HG02798 (cell line): ENCODE measurements around the gene TMEM183A.
"Not testable (repeated sequence)": the region's sequence is repeated elsewhere in the genome, so short reads cannot be mapped to it uniquely, and the experiment has no call there.

Source experiments
- ATAC-seq: cut with Tn5 transposase; IDR thresholded peaks from one replicate; pipeline ENCODE4 v1.9.1; 2021; ENCODE audit warnings: mild to moderate bottlenecking; ENCODE audit not compliant: unreplicated experiment, poor library complexity

Gene TMEM183A

GRCh38 chr1:202986120-202986519, 21.1 kb upstream of the TMEM183A start:
- not testable (repeated sequence) for ATAC-seq

GRCh38 chr1:202987255-202987654, 19.9 kb upstream of the TMEM183A start:
- no peak for ATAC-seq

GRCh38 chr1:202987922-202988583, 19.1 kb upstream of the TMEM183A start:
- ATAC-seq, result no peak

GRCh38 chr1:202989879-202990278, 17.3 kb upstream of the TMEM183A start:
- ATAC-seq, result no peak

GRCh38 chr1:202991112-202991511, 16.1 kb upstream of the TMEM183A start:
- no peak for ATAC-seq

GRCh38 chr1:202994756-202995155, 12.4 kb upstream of the TMEM183A start:
- no peak for ATAC-seq

- ATAC-seq, result no peak
Observed at GRCh38 chr1:202998836-202999750, 8.1 kb upstream of the TMEM183A start.

GRCh38 chr1:203000217-203000944, 6.8 kb upstream of the TMEM183A start:
- ATAC-seq, result no peak

- ATAC-seq, result no peak
Observed at GRCh38 chr1:203001986-203002385, 5.2 kb upstream of the TMEM183A start.

- ATAC-seq, result no peak
Observed at GRCh38 chr1:203002951-203003350, 4.2 kb upstream of the TMEM183A start.

GRCh38 chr1:203005395-203006142, 1.6 kb upstream of the TMEM183A start:
- not testable (repeated sequence) for ATAC-seq

GRCh38 chr1:203009185-203009584, 2.0 kb downstream of the TMEM183A start:
- no peak for ATAC-seq

GRCh38 chr1:203011582-203011981, 4.4 kb downstream of the TMEM183A start:
- no peak for ATAC-seq

GRCh38 chr1:203017061-203017460, 9.9 kb downstream of the TMEM183A start:
- ATAC-seq, result no peak

- ATAC-seq, result no peak
Observed at GRCh38 chr1:203017692-203018091, 10.5 kb downstream of the TMEM183A start.

- ATAC-seq, result not testable (repeated sequence)
Observed at GRCh38 chr1:203022855-203023254, 15.7 kb downstream of the TMEM183A start.

GRCh38 chr1:203025686-203026030, 18.5 kb downstream of the TMEM183A start:
- ATAC-seq, result no peak

GRCh38 chr1:203026031-203026665, 19.0 kb downstream of the TMEM183A start, which contains the start of gene PPFIA4:
Gene PPFIA4 (plus strand): TSS chr1:203026491. CDS start chr1:203039009, 12,518 bp downstream.
- peak; percentile 82 for ATAC-seq
